HL-60 (cell line): ENCODE results near the gene DLG5.

Experiments
- DNase-seq, 2 experiments: peaks; one replicate each; pipeline ENCODE4 v3.0.0-alpha.2; 2010 to 2020; ENCODE audit warnings: low read depth in 1 of 2, low spot score in 1 of 2
- H3K27ac ChIP-seq: fragments of 250-450 bp; sonication (Bioruptor Pico); replicated peaks from 2 replicates; pipeline ENCODE4 v1.5.1; 2020; ENCODE audit warnings: mild to moderate bottlenecking, moderate library complexity
- H3K27me3 ChIP-seq: fragments of 250-450 bp; sonication (Bioruptor Pico); 2 replicates; pipeline ENCODE4 v1.5.1; 2021; ENCODE audit warnings: mild to moderate bottlenecking, moderate library complexity; ENCODE audit not compliant: insufficient read depth, poor library complexity, severe bottlenecking
- H3K4me3 ChIP-seq: replicated peaks from 2 replicates; pipeline ENCODE4 v1.5.1; 2011; ENCODE audit warnings: mild to moderate bottlenecking, control low read depth, low read length; ENCODE audit not compliant: insufficient read depth
- GABPA ChIP-seq: IDR thresholded peaks from 2 replicates; pipeline ENCODE4 v1.6.1; 2012; ENCODE audit warnings: low read depth
- POLR2AphosphoS5 ChIP-seq: IDR thresholded peaks from 2 replicates; pipeline ENCODE4 v1.6.1; 2012; ENCODE audit warnings: low read depth
- REST ChIP-seq: IDR thresholded peaks from 2 replicates; pipeline ENCODE4 v1.6.1; 2012; ENCODE audit warnings: low read depth; ENCODE audit not compliant: insufficient replicate concordance
- SPI1 ChIP-seq: IDR thresholded peaks from 2 replicates; pipeline ENCODE4 v1.6.1; 2012; ENCODE audit warnings: low read depth, mild to moderate bottlenecking, borderline replicate concordance
- TF ChIP-seq, protein P1 (sequence below): IDR thresholded peaks from one replicate; pipeline ENCODE4 v1.5.1; 2011; ENCODE audit warnings: low read length, control low read depth, inconsistent platforms; ENCODE audit not compliant: insufficient read depth

DLG5 gene

GRCh38 chr10:77886795-77887355 lies 39.7 kb downstream of the DLG5 start:
- H3K27me3 ChIP-seq, result peaks cover 4% of the 10 kb centered on the region
- no peak for DNase-seq
- H3K4me3 ChIP-seq, result no peak overlapping the region
- H3K27ac ChIP-seq, result no peak overlapping the region
- TF ChIP-seq REST (no peak), GABPA (no peak), SPI1 (no peak), POLR2AphosphoS5 (no peak)
- TF ChIP-seq, protein P1, sequence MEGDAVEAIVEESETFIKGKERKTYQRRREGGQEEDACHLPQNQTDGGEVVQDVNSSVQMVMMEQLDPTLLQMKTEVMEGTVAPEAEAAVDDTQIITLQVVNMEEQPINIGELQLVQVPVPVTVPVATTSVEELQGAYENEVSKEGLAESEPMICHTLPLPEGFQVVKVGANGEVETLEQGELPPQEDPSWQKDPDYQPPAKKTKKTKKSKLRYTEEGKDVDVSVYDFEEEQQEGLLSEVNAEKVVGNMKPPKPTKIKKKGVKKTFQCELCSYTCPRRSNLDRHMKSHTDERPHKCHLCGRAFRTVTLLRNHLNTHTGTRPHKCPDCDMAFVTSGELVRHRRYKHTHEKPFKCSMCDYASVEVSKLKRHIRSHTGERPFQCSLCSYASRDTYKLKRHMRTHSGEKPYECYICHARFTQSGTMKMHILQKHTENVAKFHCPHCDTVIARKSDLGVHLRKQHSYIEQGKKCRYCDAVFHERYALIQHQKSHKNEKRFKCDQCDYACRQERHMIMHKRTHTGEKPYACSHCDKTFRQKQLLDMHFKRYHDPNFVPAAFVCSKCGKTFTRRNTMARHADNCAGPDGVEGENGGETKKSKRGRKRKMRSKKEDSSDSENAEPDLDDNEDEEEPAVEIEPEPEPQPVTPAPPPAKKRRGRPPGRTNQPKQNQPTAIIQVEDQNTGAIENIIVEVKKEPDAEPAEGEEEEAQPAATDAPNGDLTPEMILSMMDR, result no peak

- no peak for DNase-seq
- TF ChIP-seq SPI1 (no peak), REST (no peak), POLR2AphosphoS5 (no peak), GABPA (no peak)
- TF ChIP-seq, protein P1, result no peak
- Histone ChIP-seq H3K27me3 (peaks cover 4% of the 10 kb centered on the region), H3K27ac (no peak overlapping the region), H3K4me3 (no peak overlapping the region)
Measured at GRCh38 chr10:77884181-77884580, 42.4 kb downstream of the DLG5 start.

GRCh38 chr10:77881636-77882035 lies 44.9 kb downstream of the DLG5 start:
- TF ChIP-seq REST (no peak), SPI1 (no peak), POLR2AphosphoS5 (no peak), GABPA (no peak)
- no peak overlapping the region for H3K4me3 ChIP-seq
- H3K27me3 ChIP-seq, result peaks cover 1% of the 10 kb centered on the region
- DNase-seq, result no peak
- no peak overlapping the region for H3K27ac ChIP-seq

GRCh38 chr10:77881222-77881621 lies 45.3 kb downstream of the DLG5 start:
- TF ChIP-seq REST (no peak), GABPA (no peak), POLR2AphosphoS5 (no peak), SPI1 (no peak)
- TF ChIP-seq, protein P1, result no peak
- Histone ChIP-seq H3K27me3 (no peaks in the 10 kb centered on the region), H3K4me3 (no peak overlapping the region), H3K27ac (no peak overlapping the region)
- DNase-seq, result no peak
